Measurements from ENCODE around the gene ETS1. TPM values are rescaled to one million over a fixed set of nuclear protein-coding genes. Genes with fewer than 3 reads are reported as not detected.

Gene ETS1
- total and polyA plus RNA-seq, 2 experiments from 2014 or later: 6.7 to 21.8 TPM

GRCh38 chr11:128416976-128417375 lies 170.4 kb downstream of the ETS1 start:
- H3K27ac ChIP-seq: no peak overlapping the region
- no peaks in the 10 kb centered on the region for H4K20me1 ChIP-seq (ENCODE audit: insufficient read depth, poor library complexity, severe bottlenecking)
- peaks cover 16% of the 10 kb centered on the region for H3K4me1 ChIP-seq (ENCODE audit: insufficient read depth)
- no peak overlapping the region for H3K4me2 ChIP-seq
- no peak overlapping the region for H2AFZ ChIP-seq
- H3K27me3 ChIP-seq: no peaks in the 10 kb centered on the region
- H3K4me3 ChIP-seq: no peak overlapping the region
- H3K9me3 ChIP-seq (ENCODE audit: low read depth): no peaks in the 10 kb centered on the region
- no peaks in the 10 kb centered on the region for H3K9me2 ChIP-seq (replicated peaks; ENCODE audit: insufficient read depth)
- no peak for DNase-seq (ENCODE audit: low spot score)
- no peaks in the 10 kb centered on the region for H3K36me3 ChIP-seq (replicated peaks; ENCODE audit: insufficient read depth, low read depth)
- TF ChIP-seq EZH2 (IDR thresholded peaks at IDR 0.05; ENCODE audit: borderline replicate concordance) (no peak), EZH2phosphoT487 (IDR thresholded peaks at IDR 0.05; ENCODE audit: low read depth, severe bottlenecking, unreplicated experiment) (no peak)
- TF ChIP-seq, protein P1, sequence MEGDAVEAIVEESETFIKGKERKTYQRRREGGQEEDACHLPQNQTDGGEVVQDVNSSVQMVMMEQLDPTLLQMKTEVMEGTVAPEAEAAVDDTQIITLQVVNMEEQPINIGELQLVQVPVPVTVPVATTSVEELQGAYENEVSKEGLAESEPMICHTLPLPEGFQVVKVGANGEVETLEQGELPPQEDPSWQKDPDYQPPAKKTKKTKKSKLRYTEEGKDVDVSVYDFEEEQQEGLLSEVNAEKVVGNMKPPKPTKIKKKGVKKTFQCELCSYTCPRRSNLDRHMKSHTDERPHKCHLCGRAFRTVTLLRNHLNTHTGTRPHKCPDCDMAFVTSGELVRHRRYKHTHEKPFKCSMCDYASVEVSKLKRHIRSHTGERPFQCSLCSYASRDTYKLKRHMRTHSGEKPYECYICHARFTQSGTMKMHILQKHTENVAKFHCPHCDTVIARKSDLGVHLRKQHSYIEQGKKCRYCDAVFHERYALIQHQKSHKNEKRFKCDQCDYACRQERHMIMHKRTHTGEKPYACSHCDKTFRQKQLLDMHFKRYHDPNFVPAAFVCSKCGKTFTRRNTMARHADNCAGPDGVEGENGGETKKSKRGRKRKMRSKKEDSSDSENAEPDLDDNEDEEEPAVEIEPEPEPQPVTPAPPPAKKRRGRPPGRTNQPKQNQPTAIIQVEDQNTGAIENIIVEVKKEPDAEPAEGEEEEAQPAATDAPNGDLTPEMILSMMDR (IDR thresholded peaks at IDR 0.05; ENCODE audit: poor library complexity): no peak
- WGBS (ENCODE audit: low lambda C conversion rate, missing lambda C conversion rate): 79% methylated on average over 1 of the region's 1 CpG
- H3K79me2 ChIP-seq: no peaks in the 10 kb centered on the region

DNA sequence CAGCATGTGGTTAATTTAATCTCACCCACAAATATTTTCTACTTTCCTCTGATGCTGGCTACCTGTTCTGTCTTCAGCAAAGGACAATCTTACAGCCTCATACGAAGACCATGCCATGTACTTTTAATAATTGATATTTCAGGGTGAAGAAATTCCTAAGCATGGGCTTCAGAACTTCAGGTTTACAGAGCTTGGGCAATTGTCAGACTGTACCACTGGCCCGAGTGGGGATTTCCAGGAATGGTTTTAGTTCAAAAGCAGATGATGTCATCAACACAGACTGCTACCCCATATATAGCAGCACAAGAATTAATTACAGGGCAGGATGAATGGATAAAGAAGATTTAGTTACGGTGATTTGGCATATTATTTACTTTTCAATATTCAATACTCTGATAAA lies 171.8 kb downstream of the ETS1 start:
- WGBS (ENCODE audit: low lambda C conversion rate, missing lambda C conversion rate): 89% methylated on average over 3 of the region's 3 CpGs
- DNase-seq (ENCODE audit: low spot score): no peak

GRCh38 chr11:128412847-128413791 lies 174.2 kb downstream of the ETS1 start:
- no peak overlapping the region for H3K27ac ChIP-seq
- H3K9me3 ChIP-seq (ENCODE audit: low read depth): no peaks in the 10 kb centered on the region
- H4K20me1 ChIP-seq (ENCODE audit: insufficient read depth, poor library complexity, severe bottlenecking): no peaks in the 10 kb centered on the region
- TF ChIP-seq, protein P1 (IDR thresholded peaks at IDR 0.05; ENCODE audit: poor library complexity): no peak
- TF ChIP-seq EZH2phosphoT487 (IDR thresholded peaks at IDR 0.05; ENCODE audit: low read depth, severe bottlenecking, unreplicated experiment) (no peak), EZH2 (IDR thresholded peaks at IDR 0.05; ENCODE audit: borderline replicate concordance) (no peak)
- no peaks in the 10 kb centered on the region for H3K36me3 ChIP-seq (replicated peaks; ENCODE audit: insufficient read depth, low read depth)
- no peaks in the 10 kb centered on the region for H3K9me2 ChIP-seq (replicated peaks; ENCODE audit: insufficient read depth)
- no peaks in the 10 kb centered on the region for H3K79me2 ChIP-seq
- no peak overlapping the region for H3K4me2 ChIP-seq
- H2AFZ ChIP-seq: no peak overlapping the region
- no peak overlapping the region for H3K4me3 ChIP-seq
- DNase-seq (ENCODE audit: low spot score): no peak
- 79% methylated on average over 4 of the region's 4 CpGs for WGBS (ENCODE audit: low lambda C conversion rate, missing lambda C conversion rate)
- H3K4me1 ChIP-seq (ENCODE audit: insufficient read depth): peaks cover 16% of the 10 kb centered on the region
- H3K27me3 ChIP-seq: no peaks in the 10 kb centered on the region

More for the DNA sequence above, 171.8 kb downstream of the ETS1 start:
- Histone ChIP-seq H3K4me2 (no peak overlapping the region), H3K79me2 (no peaks in the 10 kb centered on the region), H3K4me3 (no peak overlapping the region), H3K27ac (no peak overlapping the region), H3K36me3 (replicated peaks; ENCODE audit: insufficient read depth, low read depth) (no peaks in the 10 kb centered on the region), H3K9me2 (replicated peaks; ENCODE audit: insufficient read depth) (no peaks in the 10 kb centered on the region), H3K27me3 (no peaks in the 10 kb centered on the region), H4K20me1 (ENCODE audit: insufficient read depth, poor library complexity, severe bottlenecking) (no peaks in the 10 kb centered on the region), H3K9me3 (ENCODE audit: low read depth) (no peaks in the 10 kb centered on the region), H3K4me1 (ENCODE audit: insufficient read depth) (peaks cover 16% of the 10 kb centered on the region), H2AFZ (no peak overlapping the region)
- no peak for TF ChIP-seq EZH2 (IDR thresholded peaks at IDR 0.05; ENCODE audit: borderline replicate concordance)
- TF ChIP-seq, protein P1 (IDR thresholded peaks at IDR 0.05; ENCODE audit: poor library complexity): no peak
- TF ChIP-seq EZH2phosphoT487 (IDR thresholded peaks at IDR 0.05; ENCODE audit: low read depth, severe bottlenecking, unreplicated experiment): no peak
